ENCODE data around the gene HRH1.
"Not testable (repeated sequence)": the region's sequence is repeated elsewhere in the genome, so short reads cannot be mapped to it uniquely, and the experiment has no call there.

Gene HRH1

DNA sequence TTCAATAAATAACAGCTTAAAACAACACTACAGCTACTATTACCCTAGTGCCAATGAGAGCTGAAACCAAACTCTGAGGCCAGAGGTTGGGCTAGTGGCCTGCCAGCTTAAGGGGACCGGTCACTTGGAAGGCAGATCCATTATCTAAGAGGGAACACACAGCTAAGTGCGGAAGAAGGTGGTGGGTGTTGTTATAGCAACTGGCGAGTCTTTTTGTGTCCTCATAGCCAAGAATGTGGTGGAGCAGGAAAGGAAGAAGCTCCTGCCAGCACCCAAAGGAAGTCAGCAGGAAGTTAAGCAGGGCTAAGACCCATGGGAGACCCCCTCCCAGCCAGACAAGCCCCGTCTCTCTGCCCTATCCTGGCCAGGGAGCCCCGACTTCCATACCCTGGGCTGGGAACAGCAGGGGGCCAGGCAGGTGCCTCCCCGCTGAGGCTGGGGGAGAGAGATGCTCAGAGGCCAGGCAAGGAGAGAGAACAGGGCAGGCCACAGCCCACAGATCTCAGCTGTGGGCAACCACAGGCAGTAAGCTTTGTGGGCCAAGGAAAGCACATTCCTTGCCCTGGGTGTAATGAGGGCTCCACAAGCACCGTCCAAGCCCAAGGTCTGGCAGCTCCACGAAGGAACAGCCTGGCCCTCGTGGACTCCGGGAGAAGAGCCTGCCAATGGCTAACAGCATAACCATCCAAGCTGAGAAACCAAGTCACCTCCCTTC is 34.0 kb upstream of the HRH1 start:
- TF ChIP-seq, protein P1, sequence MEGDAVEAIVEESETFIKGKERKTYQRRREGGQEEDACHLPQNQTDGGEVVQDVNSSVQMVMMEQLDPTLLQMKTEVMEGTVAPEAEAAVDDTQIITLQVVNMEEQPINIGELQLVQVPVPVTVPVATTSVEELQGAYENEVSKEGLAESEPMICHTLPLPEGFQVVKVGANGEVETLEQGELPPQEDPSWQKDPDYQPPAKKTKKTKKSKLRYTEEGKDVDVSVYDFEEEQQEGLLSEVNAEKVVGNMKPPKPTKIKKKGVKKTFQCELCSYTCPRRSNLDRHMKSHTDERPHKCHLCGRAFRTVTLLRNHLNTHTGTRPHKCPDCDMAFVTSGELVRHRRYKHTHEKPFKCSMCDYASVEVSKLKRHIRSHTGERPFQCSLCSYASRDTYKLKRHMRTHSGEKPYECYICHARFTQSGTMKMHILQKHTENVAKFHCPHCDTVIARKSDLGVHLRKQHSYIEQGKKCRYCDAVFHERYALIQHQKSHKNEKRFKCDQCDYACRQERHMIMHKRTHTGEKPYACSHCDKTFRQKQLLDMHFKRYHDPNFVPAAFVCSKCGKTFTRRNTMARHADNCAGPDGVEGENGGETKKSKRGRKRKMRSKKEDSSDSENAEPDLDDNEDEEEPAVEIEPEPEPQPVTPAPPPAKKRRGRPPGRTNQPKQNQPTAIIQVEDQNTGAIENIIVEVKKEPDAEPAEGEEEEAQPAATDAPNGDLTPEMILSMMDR (conservative IDR thresholded peaks at IDR 0.05; ENCODE audit: control insufficient read depth, insufficient read depth, low read depth, low read length), result no peak
- no peak overlapping the region for H3K4me3 ChIP-seq (ENCODE audit: control insufficient read depth, low read depth, low read length)
- no peak for DNase-seq (ENCODE audit: low read depth)

DNA sequence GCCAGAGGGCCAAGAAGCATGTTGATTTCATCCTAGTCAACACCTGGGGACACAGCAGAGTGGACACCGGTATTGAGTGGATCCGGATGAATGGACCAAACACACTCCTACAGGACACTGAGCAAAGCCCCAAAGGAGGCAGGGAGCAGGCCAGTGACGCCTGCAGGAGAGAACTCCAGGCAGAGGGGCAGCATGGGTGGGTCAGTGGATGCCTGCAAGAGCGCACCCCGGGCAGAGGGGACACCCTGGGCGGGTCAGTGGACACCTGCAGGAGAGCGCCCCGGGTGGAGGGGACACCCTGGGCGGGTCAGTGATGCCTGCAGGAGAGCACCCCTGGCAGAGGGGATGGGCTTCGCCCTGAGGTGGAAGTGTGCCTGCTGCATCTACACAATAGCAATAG is 27.6 kb upstream of the HRH1 start:
- TF ChIP-seq, protein P1 (conservative IDR thresholded peaks at IDR 0.05; ENCODE audit: control insufficient read depth, insufficient read depth, low read depth, low read length), result no peak
- no peak overlapping the region for H3K4me3 ChIP-seq (ENCODE audit: control insufficient read depth, low read depth, low read length)
- DNase-seq (ENCODE audit: low read depth), result no peak

DNA sequence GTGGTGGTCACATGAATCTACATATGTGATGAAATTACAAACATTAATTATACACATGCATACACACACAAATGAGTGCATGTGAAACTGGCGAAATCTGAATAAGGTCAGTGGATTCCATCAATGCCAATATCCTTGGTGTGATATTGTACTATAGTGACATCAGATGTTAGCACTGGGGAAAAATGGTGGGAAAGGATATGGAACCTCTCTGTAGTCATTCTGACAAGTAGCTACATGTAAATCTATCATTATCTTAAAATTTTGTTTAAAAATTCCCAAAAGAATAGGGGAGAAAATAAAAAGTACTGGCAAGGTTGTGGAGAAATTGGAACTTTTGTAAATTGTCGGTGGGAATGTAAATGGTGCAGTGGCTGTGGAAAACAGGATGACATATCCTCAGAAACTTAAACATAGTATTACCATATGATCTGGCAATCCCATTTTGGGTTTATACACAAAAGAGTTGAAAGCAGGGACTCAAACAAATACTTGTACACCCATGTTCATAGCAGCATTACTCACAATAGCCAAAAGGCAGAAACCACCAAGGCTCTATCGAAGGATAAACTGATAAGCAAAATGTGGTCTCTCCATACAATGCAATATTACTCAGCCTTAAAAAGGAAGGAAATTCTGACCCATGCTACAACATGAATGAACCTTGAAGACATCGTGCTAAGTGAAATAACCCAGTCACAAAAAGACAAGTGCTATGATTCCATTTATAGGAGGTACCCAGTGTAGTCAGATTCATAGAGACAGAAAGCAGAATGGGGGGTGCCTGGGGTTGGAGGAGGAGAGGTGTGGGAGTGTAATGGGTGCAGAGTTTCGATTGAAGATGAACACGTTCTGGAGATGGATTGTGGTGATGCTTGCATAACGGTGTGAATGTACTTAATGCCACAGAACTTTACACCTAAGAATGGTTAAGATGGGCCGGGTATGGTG is 25.3 kb upstream of the HRH1 start:
- no peak overlapping the region for H3K4me3 ChIP-seq (ENCODE audit: control insufficient read depth, low read depth, low read length)
- no peak for DNase-seq (ENCODE audit: low read depth)

DNA sequence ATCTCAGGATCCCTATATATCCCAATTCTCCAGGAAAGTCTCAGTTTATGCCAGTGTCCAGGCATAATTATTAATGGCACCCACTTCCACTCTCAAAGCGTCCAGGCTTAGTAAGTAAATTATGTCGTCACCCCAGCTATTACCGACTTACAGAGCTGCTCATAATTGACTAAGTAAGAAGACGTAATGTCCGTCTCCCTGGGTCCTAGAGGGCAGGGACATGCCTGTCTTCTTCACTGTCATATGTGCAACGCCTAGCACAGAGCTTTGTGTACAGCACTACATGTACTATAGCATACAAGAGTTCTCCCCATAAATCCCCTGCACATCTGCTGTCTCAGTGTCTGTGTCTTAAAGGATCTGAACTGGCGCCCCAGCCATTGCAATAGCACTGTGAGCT is 23.9 kb upstream of the HRH1 start:
- TF ChIP-seq, protein P1 (conservative IDR thresholded peaks at IDR 0.05; ENCODE audit: control insufficient read depth, insufficient read depth, low read depth, low read length), result no peak
- no peak for DNase-seq (ENCODE audit: low read depth)
- H3K4me3 ChIP-seq (ENCODE audit: control insufficient read depth, low read depth, low read length), result no peak overlapping the region

More for the DNA sequence above, 25.3 kb upstream of the HRH1 start:
- TF ChIP-seq, protein P1 (conservative IDR thresholded peaks at IDR 0.05; ENCODE audit: control insufficient read depth, insufficient read depth, low read depth, low read length), result no peak

DNA sequence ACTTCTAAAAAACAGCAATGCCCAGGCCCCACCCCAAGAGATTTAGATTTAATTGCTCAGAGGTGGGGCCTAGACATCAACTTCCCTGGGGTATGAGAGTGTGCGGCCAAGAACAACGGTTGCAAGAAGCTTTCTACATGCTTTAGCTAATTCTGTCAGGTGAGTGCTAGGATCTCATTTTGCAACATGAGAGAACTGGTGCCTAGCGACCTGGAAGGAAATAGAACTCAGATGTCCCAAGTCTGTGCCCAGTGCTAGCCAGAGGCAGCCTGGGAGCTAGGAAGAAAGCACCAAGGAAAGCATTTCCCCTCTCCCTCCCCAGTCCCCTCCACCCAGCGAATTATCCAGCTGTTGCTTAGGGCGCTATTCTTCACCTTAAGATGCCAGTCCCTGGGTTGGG is 22.9 kb upstream of the HRH1 start:
- no peak overlapping the region for H3K4me3 ChIP-seq (ENCODE audit: control insufficient read depth, low read depth, low read length)
- DNase-seq (ENCODE audit: low read depth), result no peak
- TF ChIP-seq, protein P1 (conservative IDR thresholded peaks at IDR 0.05; ENCODE audit: control insufficient read depth, insufficient read depth, low read depth, low read length), result no peak

DNA sequence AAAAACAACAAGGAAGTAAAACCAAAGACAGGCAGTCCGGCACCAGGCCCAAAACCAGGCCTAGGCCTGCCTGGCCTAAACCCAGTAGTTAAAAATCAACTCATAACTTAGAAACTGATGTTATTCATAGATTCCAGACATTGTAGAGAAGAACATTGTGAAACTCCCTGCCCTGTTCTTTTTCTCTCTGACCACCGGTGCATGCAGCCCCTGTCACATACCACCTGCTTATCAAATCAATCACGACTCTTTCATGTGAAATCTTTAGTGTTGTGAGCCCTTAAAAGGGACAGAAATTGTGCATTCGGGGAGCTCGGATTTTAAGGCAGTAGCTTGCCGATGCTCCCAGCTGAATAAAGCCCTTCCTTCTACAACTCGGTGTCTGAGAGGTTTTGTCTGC is 22.4 kb upstream of the HRH1 start:
- DNase-seq (ENCODE audit: low read depth); H3K4me3 ChIP-seq (ENCODE audit: control insufficient read depth, low read depth, low read length): not testable (repeated sequence)

DNA sequence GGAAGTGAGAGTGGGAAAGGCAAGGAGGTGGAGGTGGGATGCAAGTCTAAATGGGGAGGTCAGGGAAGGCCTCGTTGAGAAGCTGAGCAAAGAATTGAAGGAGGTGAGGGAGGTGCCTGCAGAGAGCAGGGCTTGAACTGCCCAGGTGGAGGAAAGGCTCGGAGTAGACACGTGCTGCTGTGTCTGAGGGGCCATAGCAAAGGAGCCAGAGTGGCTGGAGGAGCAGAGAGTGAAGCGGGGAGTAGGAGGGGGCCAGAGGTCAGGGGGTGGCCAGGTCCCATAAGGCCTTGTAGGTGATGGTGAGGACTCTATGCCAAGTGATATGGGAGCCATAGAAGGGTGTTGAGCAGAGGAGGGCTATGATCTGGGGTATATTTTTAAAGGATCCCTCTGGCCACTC is 21.4 kb upstream of the HRH1 start:
- TF ChIP-seq, protein P1 (conservative IDR thresholded peaks at IDR 0.05; ENCODE audit: control insufficient read depth, insufficient read depth, low read depth, low read length), result no peak
- DNase-seq (ENCODE audit: low read depth), result no peak
- H3K4me3 ChIP-seq (ENCODE audit: control insufficient read depth, low read depth, low read length), result no peak overlapping the region
